Measurements from ENCODE around the gene DDHD1.
A peak's percentile ranks its signal among the peaks of the same experiment; 100 is the strongest.

Gene DDHD1

DNA sequence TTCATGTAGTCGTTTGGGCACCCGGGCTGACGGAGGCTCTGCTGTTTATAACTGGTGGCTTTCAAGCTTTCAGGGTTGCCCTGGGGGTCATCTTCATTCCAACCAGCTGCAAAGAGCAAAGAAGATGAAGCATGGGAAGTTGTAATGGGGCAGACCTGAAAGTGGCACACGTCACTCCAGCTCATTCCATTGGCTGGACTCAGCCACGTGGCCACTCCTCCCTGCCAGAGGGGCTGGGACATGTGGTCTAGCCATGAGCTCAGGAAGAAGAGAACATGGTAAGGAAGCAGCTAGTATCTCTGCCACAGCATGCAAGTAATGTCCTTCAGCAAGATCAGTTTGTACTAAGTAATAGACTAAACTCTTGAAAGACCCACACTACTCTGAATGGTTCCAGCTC, 150.5 kb downstream of the DDHD1 start:
- DNase-seq (ENCODE audit: extremely low read depth, insufficient read length) = peak; percentile 7
- TF ChIP-seq, protein P1, sequence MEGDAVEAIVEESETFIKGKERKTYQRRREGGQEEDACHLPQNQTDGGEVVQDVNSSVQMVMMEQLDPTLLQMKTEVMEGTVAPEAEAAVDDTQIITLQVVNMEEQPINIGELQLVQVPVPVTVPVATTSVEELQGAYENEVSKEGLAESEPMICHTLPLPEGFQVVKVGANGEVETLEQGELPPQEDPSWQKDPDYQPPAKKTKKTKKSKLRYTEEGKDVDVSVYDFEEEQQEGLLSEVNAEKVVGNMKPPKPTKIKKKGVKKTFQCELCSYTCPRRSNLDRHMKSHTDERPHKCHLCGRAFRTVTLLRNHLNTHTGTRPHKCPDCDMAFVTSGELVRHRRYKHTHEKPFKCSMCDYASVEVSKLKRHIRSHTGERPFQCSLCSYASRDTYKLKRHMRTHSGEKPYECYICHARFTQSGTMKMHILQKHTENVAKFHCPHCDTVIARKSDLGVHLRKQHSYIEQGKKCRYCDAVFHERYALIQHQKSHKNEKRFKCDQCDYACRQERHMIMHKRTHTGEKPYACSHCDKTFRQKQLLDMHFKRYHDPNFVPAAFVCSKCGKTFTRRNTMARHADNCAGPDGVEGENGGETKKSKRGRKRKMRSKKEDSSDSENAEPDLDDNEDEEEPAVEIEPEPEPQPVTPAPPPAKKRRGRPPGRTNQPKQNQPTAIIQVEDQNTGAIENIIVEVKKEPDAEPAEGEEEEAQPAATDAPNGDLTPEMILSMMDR (IDR thresholded peaks at IDR 0.05; ENCODE audit: insufficient read depth, low read length, poor library complexity, severe bottlenecking) = no peak
- no peaks in the 10 kb centered on the region for H3K36me3 ChIP-seq (ENCODE audit: control insufficient read depth, insufficient read depth, low read length)
- H3K4me3 ChIP-seq (replicated peaks; ENCODE audit: low read depth, low read length) = no peak overlapping the region
- no peaks in the 10 kb centered on the region for H3K27me3 ChIP-seq (replicated peaks; ENCODE audit: control insufficient read depth, insufficient read depth, low read length)

DNA sequence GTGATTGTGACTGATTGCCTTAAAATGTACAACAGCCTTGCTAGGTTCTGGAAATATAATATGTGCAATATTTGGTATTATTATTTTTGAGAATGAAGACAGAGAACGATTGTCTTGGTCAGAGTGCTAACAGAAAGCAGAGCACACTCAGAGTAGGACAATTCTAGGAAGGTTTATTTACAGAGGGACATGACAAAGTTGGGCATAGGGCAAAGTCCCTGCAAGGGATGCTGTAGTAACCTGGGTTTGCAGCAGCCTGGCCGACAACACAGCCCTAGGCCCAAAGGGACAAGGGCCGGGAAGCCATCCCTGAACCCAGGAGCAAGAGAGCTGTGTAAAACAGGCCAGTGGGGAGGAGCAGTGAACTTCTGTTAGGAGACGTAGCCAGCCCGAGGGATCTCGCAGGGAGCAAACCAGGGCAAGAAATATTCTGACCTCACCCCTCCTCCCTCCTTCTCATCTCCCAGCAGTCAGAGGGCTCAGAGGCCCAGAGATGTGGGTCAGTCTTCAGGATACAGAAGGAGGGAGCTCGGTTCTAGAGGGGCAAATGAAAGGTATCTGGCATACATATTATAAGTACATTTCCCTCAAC, 151.2 kb downstream of the DDHD1 start:
- TF ChIP-seq, protein P1 (IDR thresholded peaks at IDR 0.05; ENCODE audit: insufficient read depth, low read length, poor library complexity, severe bottlenecking) = no peak
- Histone ChIP-seq H3K27me3 (replicated peaks; ENCODE audit: control insufficient read depth, insufficient read depth, low read length) (no peaks in the 10 kb centered on the region), H3K36me3 (ENCODE audit: control insufficient read depth, insufficient read depth, low read length) (no peaks in the 10 kb centered on the region), H3K4me3 (replicated peaks; ENCODE audit: low read depth, low read length) (no peak overlapping the region)
- no peak for DNase-seq (ENCODE audit: extremely low read depth, insufficient read length)

DNA sequence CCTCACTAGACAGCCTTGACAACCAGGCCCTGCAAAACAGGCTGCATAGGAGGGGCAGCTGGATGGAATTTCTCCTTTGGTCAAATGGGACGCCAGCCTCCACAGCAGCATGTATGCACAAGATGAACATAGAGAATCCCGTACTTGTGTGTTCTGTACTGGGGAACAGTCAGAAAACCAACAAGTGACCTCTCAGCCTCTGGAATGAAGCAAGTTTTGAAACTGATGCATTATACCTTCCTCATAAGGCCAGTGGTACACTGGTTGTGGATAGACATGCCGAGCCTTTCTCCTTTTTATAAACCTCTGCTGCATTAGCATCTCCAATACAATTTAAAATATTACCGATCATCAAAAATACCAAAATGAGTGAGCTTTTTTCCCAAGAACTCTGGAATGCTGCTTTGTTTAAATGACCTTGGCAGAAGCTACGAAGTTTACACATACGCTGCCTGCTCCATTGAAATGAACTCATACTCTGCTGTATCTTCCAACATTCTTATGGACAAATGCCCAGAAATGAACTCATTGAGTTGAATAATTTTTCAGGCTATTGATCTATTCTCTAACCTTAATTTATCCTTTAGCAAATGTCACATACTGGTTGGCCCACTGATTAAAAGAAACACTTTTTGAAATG, 154.6 kb downstream of the DDHD1 start:
- DNase-seq (ENCODE audit: extremely low read depth, insufficient read length) = no peak
- Histone ChIP-seq H3K27me3 (replicated peaks; ENCODE audit: control insufficient read depth, insufficient read depth, low read length) (no peaks in the 10 kb centered on the region), H3K4me3 (replicated peaks; ENCODE audit: low read depth, low read length) (no peak overlapping the region), H3K36me3 (ENCODE audit: control insufficient read depth, insufficient read depth, low read length) (no peaks in the 10 kb centered on the region)
- TF ChIP-seq, protein P1 (IDR thresholded peaks at IDR 0.05; ENCODE audit: insufficient read depth, low read length, poor library complexity, severe bottlenecking) = no peak

DNA sequence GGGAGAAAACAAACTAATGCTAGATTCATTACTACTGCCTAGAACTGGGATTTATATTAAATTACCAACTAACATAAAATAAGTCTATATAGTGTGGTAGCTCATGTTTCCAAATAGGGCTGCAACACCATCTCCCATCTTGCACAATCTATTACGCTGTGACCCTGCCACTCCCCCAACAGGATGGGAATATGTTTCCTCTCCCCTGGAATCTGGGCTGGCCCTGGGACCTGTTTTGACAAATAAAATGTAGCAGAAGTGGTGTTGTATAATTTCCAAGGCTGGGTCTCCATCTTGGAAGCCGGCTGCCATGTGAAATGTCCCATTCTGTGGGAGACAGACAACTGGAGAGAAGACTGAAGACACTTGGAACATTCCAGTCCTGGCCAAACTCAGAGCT, 156.6 kb downstream of the DDHD1 start:
- TF ChIP-seq, protein P1 (IDR thresholded peaks at IDR 0.05; ENCODE audit: insufficient read depth, low read length, poor library complexity, severe bottlenecking) = no peak
- no peaks in the 10 kb centered on the region for H3K27me3 ChIP-seq (replicated peaks; ENCODE audit: control insufficient read depth, insufficient read depth, low read length)
- H3K36me3 ChIP-seq (ENCODE audit: control insufficient read depth, insufficient read depth, low read length) = no peaks in the 10 kb centered on the region
- DNase-seq (ENCODE audit: extremely low read depth, insufficient read length) = no peak
- no peak overlapping the region for H3K4me3 ChIP-seq (replicated peaks; ENCODE audit: low read depth, low read length)

DNA sequence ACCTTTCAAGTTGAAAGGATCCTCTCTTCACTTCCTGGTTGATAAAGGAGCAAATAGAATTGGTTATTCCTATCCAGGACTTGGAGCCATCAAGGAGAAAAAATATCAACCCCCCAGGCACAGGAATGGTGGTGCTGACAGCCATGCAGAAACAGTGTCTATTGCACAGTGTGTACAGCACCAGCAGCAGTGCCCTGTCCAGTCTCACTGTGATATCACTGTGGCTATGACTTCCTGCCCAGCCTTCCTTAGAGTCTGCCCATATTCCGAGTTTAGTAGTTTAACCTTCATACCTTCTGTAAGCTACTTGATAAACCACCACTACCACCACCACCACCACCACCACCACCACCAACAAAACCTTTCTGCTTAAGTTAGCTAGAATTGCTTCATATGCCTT, 157.1 kb downstream of the DDHD1 start:
- Histone ChIP-seq H3K4me3 (replicated peaks; ENCODE audit: low read depth, low read length) (no peak overlapping the region), H3K36me3 (ENCODE audit: control insufficient read depth, insufficient read depth, low read length) (no peaks in the 10 kb centered on the region), H3K27me3 (replicated peaks; ENCODE audit: control insufficient read depth, insufficient read depth, low read length) (no peaks in the 10 kb centered on the region)
- TF ChIP-seq, protein P1 (IDR thresholded peaks at IDR 0.05; ENCODE audit: insufficient read depth, low read length, poor library complexity, severe bottlenecking) = no peak
- DNase-seq (ENCODE audit: extremely low read depth, insufficient read length) = no peak

All from GM06990 (cell line).